ENCODE data around the gene TNPO2.
A peak's percentile ranks its signal among the peaks of the same experiment; 100 is the strongest.

TNPO2 gene

GRCh38 chr19:12675399-12675798 is 48.3 kb downstream of the TNPO2 start:
- DNase-seq (ENCODE audit: low read depth, low spot score): no peak
- H3K27me3 ChIP-seq (ENCODE audit: insufficient read depth, insufficient read length): no peaks in the 10 kb centered on the region
- no peak overlapping the region for H3K4me3 ChIP-seq (ENCODE audit: insufficient read length, low read depth)
- peaks cover 15% of the 10 kb centered on the region for H3K4me1 ChIP-seq (ENCODE audit: insufficient read depth, insufficient read length)
- TF ChIP-seq SUZ12 (IDR thresholded peaks at IDR 0.05; ENCODE audit: extremely low read depth, insufficient read depth, insufficient read length): no peak
- TF ChIP-seq YY1 (IDR thresholded peaks at IDR 0.05; ENCODE audit: insufficient read depth, insufficient read length): no peak
- TF ChIP-seq ZNF274 (IDR thresholded peaks at IDR 0.05; ENCODE audit: low read depth, low read length): no peak
- peaks cover 86% of the 10 kb centered on the region for H3K36me3 ChIP-seq (ENCODE audit: insufficient read depth, insufficient read length, low read length)
- no peak overlapping the region for H3K9ac ChIP-seq (ENCODE audit: insufficient read length, low read depth)
- no peaks in the 10 kb centered on the region for H3K9me3 ChIP-seq (ENCODE audit: insufficient read depth, low read length)

DNA sequence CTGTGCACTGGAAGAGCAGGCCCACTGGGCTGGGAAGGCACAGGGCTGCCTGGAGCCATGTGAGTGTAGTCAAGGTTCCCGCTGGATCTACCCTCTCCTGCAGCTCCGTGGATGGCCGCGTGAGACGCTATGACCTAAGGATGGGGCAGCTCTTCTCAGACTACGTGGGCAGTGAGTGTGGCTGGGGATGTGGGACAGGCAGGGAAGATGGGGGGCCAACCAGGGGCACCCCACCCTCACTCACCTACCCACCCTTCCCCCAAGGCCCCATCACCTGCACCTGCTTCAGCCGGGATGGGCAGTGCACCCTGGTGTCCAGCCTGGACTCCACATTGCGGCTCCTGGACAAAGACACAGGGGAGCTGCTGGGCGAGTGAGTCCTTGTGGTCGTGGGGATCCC is 51.0 kb downstream of the TNPO2 start:
- no peak for DNase-seq (ENCODE audit: low read depth, low spot score)
- Histone ChIP-seq H3K36me3 (ENCODE audit: insufficient read depth, insufficient read length, low read length) (peaks cover 70% of the 10 kb centered on the region), H3K4me1 (ENCODE audit: insufficient read depth, insufficient read length) (peaks cover 20% of the 10 kb centered on the region)

GRCh38 chr19:12670159-12670928 is 53.4 kb downstream of the TNPO2 start:
- Histone ChIP-seq H3K9me3 (ENCODE audit: insufficient read depth, low read length) (no peaks in the 10 kb centered on the region), H3K36me3 (ENCODE audit: insufficient read depth, insufficient read length, low read length) (peaks cover 53% of the 10 kb centered on the region), H3K9ac (ENCODE audit: insufficient read length, low read depth) (peak overlapping the region; percentile 98), H3K4me1 (ENCODE audit: insufficient read depth, insufficient read length) (peaks cover 20% of the 10 kb centered on the region), H3K27me3 (ENCODE audit: insufficient read depth, insufficient read length) (no peaks in the 10 kb centered on the region), H3K4me3 (ENCODE audit: insufficient read length, low read depth) (peak overlapping the region; percentile 89)
- TF ChIP-seq ZNF274 (IDR thresholded peaks at IDR 0.05; ENCODE audit: low read depth, low read length) (no peak), SUZ12 (IDR thresholded peaks at IDR 0.05; ENCODE audit: extremely low read depth, insufficient read depth, insufficient read length) (no peak), YY1 (IDR thresholded peaks at IDR 0.05; ENCODE audit: insufficient read depth, insufficient read length) (no peak)
- DNase-seq (ENCODE audit: low read depth, low spot score): no peak

More for the DNA sequence above, 51.0 kb downstream of the TNPO2 start:
- TF ChIP-seq ZNF274 (IDR thresholded peaks at IDR 0.05; ENCODE audit: low read depth, low read length) (no peak), YY1 (IDR thresholded peaks at IDR 0.05; ENCODE audit: insufficient read depth, insufficient read length) (no peak), SUZ12 (IDR thresholded peaks at IDR 0.05; ENCODE audit: extremely low read depth, insufficient read depth, insufficient read length) (no peak)
- Histone ChIP-seq H3K9ac (ENCODE audit: insufficient read length, low read depth) (no peak overlapping the region), H3K4me3 (ENCODE audit: insufficient read length, low read depth) (no peak overlapping the region), H3K27me3 (ENCODE audit: insufficient read depth, insufficient read length) (no peaks in the 10 kb centered on the region), H3K9me3 (ENCODE audit: insufficient read depth, low read length) (no peaks in the 10 kb centered on the region)

- peak; percentile 65 for DNase-seq (ENCODE audit: low read depth, low spot score)
Measured at GRCh38 chr19:12669270-12670158, 54.2 kb downstream of the TNPO2 start.

GRCh38 chr19:12668932-12669269 is 54.8 kb downstream of the TNPO2 start:
- H3K9ac ChIP-seq (ENCODE audit: insufficient read length, low read depth): peak overlapping the region; percentile 98
- no peaks in the 10 kb centered on the region for H3K9me3 ChIP-seq (ENCODE audit: insufficient read depth, low read length)
- no peaks in the 10 kb centered on the region for H3K27me3 ChIP-seq (ENCODE audit: insufficient read depth, insufficient read length)
- H3K4me3 ChIP-seq (ENCODE audit: insufficient read length, low read depth): peak overlapping the region; percentile 89
- peaks cover 53% of the 10 kb centered on the region for H3K36me3 ChIP-seq (ENCODE audit: insufficient read depth, insufficient read length, low read length)
- no peak for DNase-seq (ENCODE audit: low read depth, low spot score)
- H3K4me1 ChIP-seq (ENCODE audit: insufficient read depth, insufficient read length): peaks cover 26% of the 10 kb centered on the region
- no peak for TF ChIP-seq YY1 (IDR thresholded peaks at IDR 0.05; ENCODE audit: insufficient read depth, insufficient read length)
- TF ChIP-seq SUZ12 (IDR thresholded peaks at IDR 0.05; ENCODE audit: extremely low read depth, insufficient read depth, insufficient read length): no peak
- no peak for TF ChIP-seq ZNF274 (IDR thresholded peaks at IDR 0.05; ENCODE audit: low read depth, low read length)

More at GRCh38 chr19:12669270-12670158, 54.2 kb downstream of the TNPO2 start:
- H3K4me1 ChIP-seq (ENCODE audit: insufficient read depth, insufficient read length): peaks cover 25% of the 10 kb centered on the region
- H3K4me3 ChIP-seq (ENCODE audit: insufficient read length, low read depth): peak overlapping the region; percentile 89
- H3K9ac ChIP-seq (ENCODE audit: insufficient read length, low read depth): peak overlapping the region; percentile 98
- H3K9me3 ChIP-seq (ENCODE audit: insufficient read depth, low read length): no peaks in the 10 kb centered on the region
- no peaks in the 10 kb centered on the region for H3K27me3 ChIP-seq (ENCODE audit: insufficient read depth, insufficient read length)
- no peak for TF ChIP-seq ZNF274 (IDR thresholded peaks at IDR 0.05; ENCODE audit: low read depth, low read length)
- peak; percentile 49 for TF ChIP-seq YY1 (IDR thresholded peaks at IDR 0.05; ENCODE audit: insufficient read depth, insufficient read length)
- peaks cover 53% of the 10 kb centered on the region for H3K36me3 ChIP-seq (ENCODE audit: insufficient read depth, insufficient read length, low read length)

- H3K4me3 ChIP-seq (ENCODE audit: insufficient read length, low read depth): peak overlapping the region; percentile 89
- no peaks in the 10 kb centered on the region for H3K27me3 ChIP-seq (ENCODE audit: insufficient read depth, insufficient read length)
- H3K36me3 ChIP-seq (ENCODE audit: insufficient read depth, insufficient read length, low read length): peaks cover 55% of the 10 kb centered on the region
- no peaks in the 10 kb centered on the region for H3K9me3 ChIP-seq (ENCODE audit: insufficient read depth, low read length)
- no peak for DNase-seq (ENCODE audit: low read depth, low spot score)
- H3K4me1 ChIP-seq (ENCODE audit: insufficient read depth, insufficient read length): peaks cover 26% of the 10 kb centered on the region
- peak overlapping the region; percentile 98 for H3K9ac ChIP-seq (ENCODE audit: insufficient read length, low read depth)
- no peak for TF ChIP-seq SUZ12 (IDR thresholded peaks at IDR 0.05; ENCODE audit: extremely low read depth, insufficient read depth, insufficient read length)
Measured at GRCh38 chr19:12668346-12668745, 55.4 kb downstream of the TNPO2 start.

- Histone ChIP-seq H3K36me3 (ENCODE audit: insufficient read depth, insufficient read length, low read length) (peaks cover 55% of the 10 kb centered on the region), H3K27me3 (ENCODE audit: insufficient read depth, insufficient read length) (no peaks in the 10 kb centered on the region), H3K4me3 (ENCODE audit: insufficient read length, low read depth) (peak overlapping the region; percentile 89), H3K9ac (ENCODE audit: insufficient read length, low read depth) (no peak overlapping the region), H3K9me3 (ENCODE audit: insufficient read depth, low read length) (no peaks in the 10 kb centered on the region), H3K4me1 (ENCODE audit: insufficient read depth, insufficient read length) (peaks cover 26% of the 10 kb centered on the region)
- TF ChIP-seq SUZ12 (IDR thresholded peaks at IDR 0.05; ENCODE audit: extremely low read depth, insufficient read depth, insufficient read length) (no peak), YY1 (IDR thresholded peaks at IDR 0.05; ENCODE audit: insufficient read depth, insufficient read length) (no peak), ZNF274 (IDR thresholded peaks at IDR 0.05; ENCODE audit: low read depth, low read length) (no peak)
- no peak for DNase-seq (ENCODE audit: low read depth, low spot score)
Measured at GRCh38 chr19:12667731-12668302, 55.9 kb downstream of the TNPO2 start.
